H1 (cell line): ENCODE data around the gene ALDH1B1. TPM values are rescaled to one million over a fixed set of nuclear protein-coding genes. Genes with fewer than 3 reads are reported as not detected.
A peak's percentile ranks its signal among the peaks of the same experiment; 100 is the strongest.

Source experiments
- ASH2L ChIP-seq: fragments of 200-600, 300-600 bp; sonication (generic); IDR thresholded peaks from one replicate; pipeline ENCODE4 v1.7.1; 2017; ENCODE audit warnings: low read length
- BRCA1 ChIP-seq: IDR thresholded peaks from 2 replicates; pipeline ENCODE4 v1.6.1; 2012; ENCODE audit warnings: low read depth, low read length, improper control_type of control experiment
- CBX5 ChIP-seq: fragments of 300-800, 300-1000 bp; sonication (generic); IDR thresholded peaks from 2 replicates; pipeline ENCODE4 v1.7.1; 2016; ENCODE audit warnings: antibody characterized with exemption, low read length, low read depth
- CTCF ChIP-seq, 3 experiments: IDR thresholded peaks; 1 replicate in 2 of 3; 2 replicates in 1 of 3; pipeline versions ENCODE4 v1.5.1 to v1.6.1; 2011; ENCODE audit warnings: low read length in 3 of 3, mild to moderate bottlenecking in 3 of 3, inconsistent platforms in 2 of 3, low read depth in 1 of 3, moderate library complexity in 1 of 3; ENCODE audit not compliant: insufficient read depth in 1 of 3; ENCODE audit errors: control extremely low read depth in 1 of 3
- EP300 ChIP-seq, 2 experiments: IDR thresholded peaks; 1 replicate in 1 of 2; 2 replicates in 1 of 2; pipeline ENCODE4 v1.6.1; 2011 to 2012; ENCODE audit warnings: low read depth in 2 of 2, low read length in 2 of 2, mild to moderate bottlenecking in 2 of 2, borderline replicate concordance in 1 of 2, inconsistent platforms in 1 of 2, moderate library complexity in 1 of 2
- GTF2F1 ChIP-seq: IDR thresholded peaks from 2 replicates; pipeline ENCODE4 v1.6.1; 2012; ENCODE audit warnings: low read depth, low read length, improper control_type of control experiment, borderline replicate concordance
- HDAC2 ChIP-seq, 2 experiments: fragments of 300-600 bp in 1 of 2; sonication (generic) in 1 of 2; IDR thresholded peaks; 2 replicates each; pipeline ENCODE4 v1.6.1; 2011 to 2012; ENCODE audit warnings: low read depth in 2 of 2, low read length in 2 of 2, mild to moderate bottlenecking in 2 of 2, moderate library complexity in 2 of 2, borderline replicate concordance in 1 of 2, inconsistent platforms in 1 of 2
- JUN ChIP-seq: IDR thresholded peaks from 2 replicates; pipeline ENCODE4 v1.6.1; 2011; ENCODE audit warnings: low read depth, mild to moderate bottlenecking, improper control_type of control experiment, low read length
- KDM5A ChIP-seq: fragments of 200-600 bp; IDR thresholded peaks from 2 replicates; pipeline ENCODE4 v1.7.1; 2012; ENCODE audit warnings: mild to moderate bottlenecking, low read length, inconsistent platforms, mixed read lengths
- RAD21 ChIP-seq, 2 experiments: IDR thresholded peaks in 1 of 2; conservative IDR thresholded peaks in 1 of 2; 2 replicates each; pipeline ENCODE4 v1.6.1; 2011; ENCODE audit warnings: low read depth in 2 of 2, low read length in 2 of 2, improper control_type of control experiment in 1 of 2, inconsistent platforms in 1 of 2, mild to moderate bottlenecking in 1 of 2, moderate library complexity in 1 of 2
- RBBP5 ChIP-seq: IDR thresholded peaks from 2 replicates; pipeline ENCODE4 v1.7.1; 2012; ENCODE audit warnings: low read depth, mild to moderate bottlenecking, inconsistent platforms, low read length, moderate library complexity, borderline replicate concordance
- RXRA ChIP-seq: IDR thresholded peaks from 2 replicates; pipeline ENCODE4 v1.6.1; 2011; ENCODE audit warnings: low read depth, mild to moderate bottlenecking, low read length, moderate library complexity; ENCODE audit not compliant: insufficient read depth
- SAP30 ChIP-seq: fragments of 300-600 bp; sonication (generic); IDR thresholded peaks from 2 replicates; pipeline ENCODE4 v1.7.1; 2012; ENCODE audit warnings: low read length, moderate library complexity, mild to moderate bottlenecking, inconsistent platforms; ENCODE audit not compliant: insufficient read depth, insufficient replicate concordance
- SRF ChIP-seq: IDR thresholded peaks from 2 replicates; pipeline ENCODE4 v1.6.1; 2011; ENCODE audit warnings: mild to moderate bottlenecking, low read depth, low read length, moderate library complexity
- SUZ12 ChIP-seq: fragments of 200-600 bp; sonication (generic); IDR thresholded peaks from 2 replicates; pipeline ENCODE4 v1.6.1; 2012; ENCODE audit warnings: mild to moderate bottlenecking, inconsistent platforms, low read length, moderate library complexity, mixed read lengths
- TAF1 ChIP-seq: IDR thresholded peaks from 2 replicates; pipeline ENCODE4 v1.6.1; 2011; ENCODE audit warnings: mild to moderate bottlenecking, low read depth, low read length
- YY1 ChIP-seq: IDR thresholded peaks from 2 replicates; pipeline ENCODE4 v1.6.1; 2011; ENCODE audit warnings: low read depth, mild to moderate bottlenecking, low read length
- ZNF274 ChIP-seq: IDR thresholded peaks from 2 replicates; pipeline ENCODE4 v1.7.0; 2012; ENCODE audit warnings: low read length, borderline replicate concordance; ENCODE audit errors: extremely low read depth
- polyA plus RNA-seq, 7 experiments: library from polyadenylated mRNA; depleted of rRNA in 3 of 7; stranded (reverse) in 5 of 7; unstranded in 2 of 7; fragments of >200 nt in 5 of 7; fragments of 200-250 nt in 2 of 7; gene quantifications; 1 replicate in 5 of 7; 2 replicates in 1 of 7; 4 replicates in 1 of 7; pipeline versions ENCODE4 v1.2.1 to v1.2.3, GENCODE V29; 2011 to 2013; ENCODE audit warnings: missing spikeins in 2 of 7, mixed read lengths in 2 of 7
- total RNA-seq: library from RNA; stranded (reverse); fragmentation: NEBNext Ultra II Directional; extraction: Animal tissue kit (Norgen Biotek cat#: 25700); gene quantifications from 2 replicates; pipeline ENCODE4 v1.2.1, GENCODE V29; 2021
- TF ChIP-seq, protein P1 (sequence below): IDR thresholded peaks from 2 replicates; pipeline ENCODE4 v1.6.1; 2012; ENCODE audit warnings: inconsistent platforms

ALDH1B1 gene
- total and polyA plus RNA-seq, 2 of the 8 experiments (the other 6 are each of a cell fraction or from before 2014, with no cell fraction given), result 41.6 to 78.7 TPM

- TF ChIP-seq SAP30, result peak; percentile 63
- TF ChIP-seq CBX5, result no peak
- 0 out of 3 replicates have a peak, but pooled peaks of 1 of the 2 experiments have one; percentile 38 for TF ChIP-seq EP300 (IDR thresholded peaks at IDR 0.05; ENCODE audit: borderline replicate concordance in 1 of 2, low read depth in 2 of 2, low read length in 2 of 2)
- TF ChIP-seq ZNF274, result no peak
- peak; percentile 14 to 18; a peak in 2 of 4 replicates for TF ChIP-seq RAD21 (IDR thresholded peaks at IDR 0.05 in 1 of 2, conservative IDR thresholded peaks at IDR 0.05 in 1 of 2; ENCODE audit: low read depth in 2 of 2, low read length in 2 of 2)
- 0 out of 2 replicates have a peak, but pooled peaks have one; percentile 31 for TF ChIP-seq SUZ12
- TF ChIP-seq RBBP5, result peak; percentile 69
- TF ChIP-seq KDM5A, result no peak
- peak; percentile 23 to 78; a peak in 1 of 4 replicates for TF ChIP-seq HDAC2 (IDR thresholded peaks at IDR 0.05; ENCODE audit: borderline replicate concordance in 1 of 2, low read depth in 2 of 2, low read length in 2 of 2)
- TF ChIP-seq BRCA1, result no peak
- TF ChIP-seq SRF, result no peak
- TF ChIP-seq TAF1, result peak; percentile 77
- peak; percentile 84 for TF ChIP-seq ASH2L
- TF ChIP-seq RXRA, result no peak
- TF ChIP-seq, protein P1, sequence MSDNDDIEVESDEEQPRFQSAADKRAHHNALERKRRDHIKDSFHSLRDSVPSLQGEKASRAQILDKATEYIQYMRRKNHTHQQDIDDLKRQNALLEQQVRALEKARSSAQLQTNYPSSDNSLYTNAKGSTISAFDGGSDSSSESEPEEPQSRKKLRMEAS, result peak; percentile 74
- peak; percentile 16 to 47 (median 37); a peak in 3 of 4 replicates for TF ChIP-seq CTCF (IDR thresholded peaks at IDR 0.05; ENCODE audit: control extremely low read depth in 1 of 3, insufficient read depth in 1 of 3, low read depth in 1 of 3, low read length in 3 of 3)
- no peak for TF ChIP-seq JUN
- peak; percentile 76; the same call in 1 of the 2 replicates for TF ChIP-seq GTF2F1
- peak; percentile 65; the same call in 1 of the 2 replicates for TF ChIP-seq YY1
Measured at GRCh38 chr9:38392235-38393127, at the start of gene ALDH1B1 (continued).
